GM19468 (cell line): ENCODE data around the gene CAND2.

Source experiments
- ATAC-seq: cut with Tn5 transposase; IDR thresholded peaks from one replicate; pipeline ENCODE4 v1.9.1; 2021; ENCODE audit warnings: mild to moderate bottlenecking, moderate library complexity, moderate number of reproducible peaks; ENCODE audit not compliant: unreplicated experiment; ENCODE audit errors: extremely low read depth

CAND2 gene

DNA sequence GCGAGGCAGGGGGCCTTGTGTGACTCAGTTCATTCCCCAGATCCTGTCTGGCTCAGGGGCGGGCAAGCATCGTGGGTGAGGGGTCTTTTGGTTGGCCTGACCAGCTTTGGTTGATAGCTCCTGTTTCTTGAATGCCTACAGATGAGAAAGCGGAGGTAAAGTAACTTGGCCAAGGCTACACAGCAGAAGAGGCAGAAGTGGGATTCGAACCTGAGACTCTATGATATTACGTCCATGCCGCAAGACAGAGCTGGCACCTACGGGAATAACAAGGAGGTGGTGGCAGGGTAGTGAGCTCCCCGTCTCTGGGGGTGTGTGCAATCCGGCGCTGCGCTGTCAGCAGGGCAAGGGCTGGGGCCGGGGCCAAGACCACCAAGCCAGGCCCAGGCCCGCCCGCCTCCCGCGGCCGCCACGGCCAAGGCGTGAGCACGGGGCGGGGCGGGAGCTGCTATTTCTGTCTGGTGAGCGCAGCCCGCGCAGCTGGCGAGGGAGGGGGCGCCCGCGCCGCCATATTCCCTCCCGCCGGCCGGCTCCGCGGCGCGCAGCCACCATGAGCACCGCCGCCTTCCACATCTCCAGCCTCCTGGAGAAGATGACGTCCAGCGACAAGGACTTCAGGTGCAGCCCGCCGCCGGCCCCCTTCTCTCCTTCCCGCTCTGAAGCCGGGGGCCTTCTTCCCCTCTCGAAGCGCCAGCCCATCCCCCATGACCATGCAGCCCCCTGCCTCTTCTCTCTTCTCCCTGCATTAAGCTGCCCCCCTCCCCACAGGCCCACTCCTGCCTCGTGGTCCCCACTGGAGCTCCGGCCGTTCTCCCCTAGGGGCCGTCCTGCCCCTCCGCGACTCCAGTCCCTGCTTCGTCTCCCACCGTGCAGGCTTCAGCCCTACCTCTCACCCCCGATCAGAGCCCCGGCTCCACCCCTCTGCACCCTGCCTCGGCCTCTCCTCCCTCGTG, at the start of gene CAND2:
CAND2 (plus strand) TSS at position 510 of the 953 bp plus-strand sequence; CDS start at position 551, 41 bp downstream.
- no peak for ATAC-seq

DNA sequence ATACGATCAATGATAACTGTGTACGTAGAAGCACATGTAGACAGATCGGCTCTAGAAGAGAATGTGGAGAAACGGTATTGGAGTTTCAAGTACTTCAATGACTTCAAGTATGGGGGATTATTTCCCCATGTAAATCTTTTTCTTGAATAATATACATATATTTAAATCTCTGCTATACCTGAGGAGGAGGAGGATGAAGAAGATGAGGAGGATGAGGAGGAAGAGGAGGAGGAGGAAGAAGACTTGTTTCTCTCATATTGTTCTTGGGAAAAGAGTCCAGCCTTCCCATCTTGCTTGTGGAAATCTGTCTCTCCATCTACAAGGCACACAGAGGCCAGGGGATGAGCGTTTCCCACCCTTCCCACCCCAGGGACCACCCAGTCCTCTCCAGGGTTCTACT, 48.0 kb upstream of the CAND2 start:
- no peak for ATAC-seq

DNA sequence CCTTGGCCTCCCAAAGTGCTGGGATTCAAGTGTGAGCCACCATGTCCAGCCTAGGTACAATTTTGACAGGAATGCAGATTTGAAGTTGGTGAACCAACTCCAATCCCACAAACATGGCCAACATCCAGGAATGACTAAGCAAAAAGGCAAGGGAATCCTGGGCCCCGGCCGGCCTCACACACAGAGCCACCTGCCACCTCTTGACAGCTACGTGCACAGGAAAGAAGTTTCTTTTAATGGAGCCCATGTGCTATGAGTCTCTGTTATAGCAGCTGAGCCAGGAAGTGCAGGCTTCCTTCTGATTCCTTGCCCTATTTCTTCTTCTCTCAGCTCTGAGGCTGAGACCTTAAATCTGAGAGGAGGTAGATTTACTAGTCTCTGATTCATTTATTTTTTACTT, 46.3 kb upstream of the CAND2 start:
- ATAC-seq = no peak

DNA sequence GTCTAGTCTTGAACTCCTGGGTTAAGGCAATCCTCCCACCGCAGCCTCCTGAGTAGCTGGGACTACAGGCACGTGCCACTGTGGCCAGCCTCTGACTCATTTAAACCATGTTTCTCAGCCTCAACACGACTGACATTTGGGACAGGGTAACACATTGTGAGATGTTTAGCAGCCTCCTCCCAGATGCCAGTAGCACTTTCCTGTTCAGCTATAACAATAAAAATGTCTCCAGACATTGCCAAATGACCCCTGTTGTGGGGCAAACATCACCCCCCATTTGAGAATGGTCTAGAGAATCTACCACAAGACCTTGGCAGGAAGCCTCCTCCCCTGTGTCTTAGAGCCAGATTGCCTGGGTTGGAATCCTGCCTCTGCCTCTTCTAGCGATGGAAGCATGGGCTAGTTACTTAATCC, 45.8 kb upstream of the CAND2 start:
- no peak for ATAC-seq

DNA sequence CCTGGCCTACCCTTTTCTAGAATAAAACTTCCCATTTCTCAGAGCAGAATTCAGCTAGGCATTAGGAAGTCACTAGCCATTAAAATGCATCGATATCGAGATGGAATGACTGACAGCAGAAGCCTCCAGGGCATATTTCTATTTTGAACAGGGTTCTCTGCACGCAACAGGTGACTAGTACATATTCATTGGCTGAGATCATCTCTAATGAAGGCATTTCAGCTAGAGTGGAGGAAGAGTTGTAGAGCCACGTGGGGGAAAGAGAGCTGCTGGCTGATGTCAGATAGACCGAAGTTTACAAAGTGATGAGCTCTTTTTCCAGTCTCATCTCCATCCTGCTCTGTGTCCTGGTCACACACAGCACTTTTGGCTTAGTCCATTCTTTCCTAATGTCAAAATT, 44.9 kb upstream of the CAND2 start:
- ATAC-seq = no peak

DNA sequence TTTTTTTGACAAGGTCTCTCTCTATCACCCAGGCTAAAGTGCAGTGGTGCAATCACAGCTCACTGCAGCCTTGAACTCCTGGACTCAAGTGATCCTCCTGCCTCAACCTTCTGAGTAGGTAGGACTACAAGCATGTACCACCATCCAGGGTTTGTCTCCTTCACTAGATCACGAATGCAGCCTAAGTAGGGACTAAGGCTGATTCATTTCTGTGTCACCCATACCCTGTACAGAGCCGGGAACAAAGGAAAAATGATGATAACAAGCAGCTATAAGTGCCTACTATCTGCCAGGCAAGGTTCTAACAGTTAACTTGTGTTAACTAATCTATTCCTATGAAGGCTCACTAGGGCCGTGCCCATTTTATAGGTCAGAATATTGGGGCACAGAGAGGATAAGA, 44.4 kb upstream of the CAND2 start:
- ATAC-seq = no peak

DNA sequence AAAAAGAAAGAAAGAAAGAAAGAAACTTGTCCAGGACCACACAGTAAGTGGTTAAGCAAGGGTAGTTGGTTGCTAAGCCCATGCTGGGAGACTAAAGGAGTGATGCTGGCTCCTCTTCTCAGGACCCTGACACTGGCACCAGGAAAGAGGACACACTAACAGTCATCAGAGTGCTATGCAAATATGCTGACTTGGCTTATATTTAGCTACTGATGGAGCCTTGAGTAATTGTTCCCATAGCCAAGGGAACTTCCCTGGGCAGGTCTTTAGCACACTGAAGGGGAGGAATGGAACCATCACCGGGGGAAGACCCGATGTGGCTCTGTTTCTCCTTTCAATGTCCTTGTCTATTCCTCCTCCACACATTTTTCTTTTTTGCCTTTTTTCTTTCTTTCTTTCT, 43.7 kb upstream of the CAND2 start:
- ATAC-seq = no peak

DNA sequence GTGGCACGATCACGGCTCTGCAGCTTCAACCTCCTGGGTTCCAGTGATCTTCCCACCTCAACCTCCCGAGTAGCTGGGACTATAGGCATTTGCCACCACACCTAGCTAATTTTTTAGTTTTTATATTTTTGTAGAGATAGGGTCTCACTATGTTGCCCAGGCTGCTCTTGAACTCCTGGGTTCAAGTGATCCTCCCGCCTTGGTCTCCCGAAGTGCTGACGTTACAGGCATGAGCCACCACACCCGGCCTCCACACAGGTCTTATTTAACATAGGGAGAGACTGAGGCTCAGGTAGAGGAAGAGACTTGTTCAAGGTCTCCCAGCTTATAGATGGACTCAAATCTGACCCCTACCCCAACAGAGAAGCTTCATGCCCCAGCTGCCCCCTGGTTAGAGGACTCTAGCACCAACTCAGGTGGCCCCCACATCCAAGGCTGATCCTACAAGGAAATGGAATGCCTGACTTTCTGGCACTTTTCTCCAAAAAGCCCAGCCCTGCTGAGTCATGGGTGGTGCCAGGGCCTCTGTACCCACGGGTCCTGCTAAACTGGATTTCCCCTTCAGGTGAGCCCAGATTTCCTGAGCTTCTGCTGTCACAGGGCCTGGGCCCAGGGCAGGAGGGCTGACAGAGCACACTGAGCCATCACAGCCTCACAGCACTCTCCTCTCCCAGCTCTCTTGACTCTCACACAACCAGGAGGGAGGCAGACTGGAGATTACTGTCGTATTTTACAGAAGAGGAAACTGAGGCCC, 43.0 kb upstream of the CAND2 start:
- no peak for ATAC-seq

DNA sequence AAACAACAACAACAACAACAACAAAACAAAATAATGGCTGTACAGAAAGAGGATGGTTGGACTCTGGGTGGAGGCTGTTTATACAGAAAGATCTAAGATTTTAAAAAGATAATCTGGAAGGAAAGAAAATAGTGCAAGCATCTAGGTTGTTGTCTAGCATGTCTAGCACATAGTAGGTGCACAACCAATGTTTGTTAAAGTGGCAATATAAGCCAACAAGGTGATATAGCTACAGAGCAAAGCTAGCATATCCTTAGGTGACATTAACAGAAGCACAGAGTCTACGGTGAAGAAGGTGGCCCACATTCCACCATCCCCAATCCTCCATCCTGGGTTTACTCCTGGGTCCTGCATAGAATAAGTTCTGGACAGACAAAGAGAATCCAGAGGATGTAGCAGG, 42.2 kb upstream of the CAND2 start:
- no peak for ATAC-seq

DNA sequence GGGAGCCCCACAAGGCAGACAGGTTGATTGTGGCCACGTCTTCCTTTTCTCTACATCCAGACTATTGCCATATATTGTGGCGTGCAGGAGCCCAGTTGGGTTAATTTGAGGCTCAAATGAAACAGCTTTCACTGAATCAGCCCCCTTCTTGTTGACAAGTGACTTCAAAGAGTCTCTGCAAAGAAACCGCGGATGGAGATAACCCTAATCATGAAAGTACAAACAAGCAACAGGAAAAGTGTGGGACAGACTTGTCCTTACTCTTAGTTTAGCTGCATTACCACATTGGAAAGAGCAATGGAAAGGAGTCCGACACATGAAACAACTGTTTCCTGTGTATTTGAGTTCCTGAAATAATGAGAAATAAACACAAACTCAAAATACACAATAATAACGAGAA, 40.7 kb upstream of the CAND2 start:
- no peak for ATAC-seq

DNA sequence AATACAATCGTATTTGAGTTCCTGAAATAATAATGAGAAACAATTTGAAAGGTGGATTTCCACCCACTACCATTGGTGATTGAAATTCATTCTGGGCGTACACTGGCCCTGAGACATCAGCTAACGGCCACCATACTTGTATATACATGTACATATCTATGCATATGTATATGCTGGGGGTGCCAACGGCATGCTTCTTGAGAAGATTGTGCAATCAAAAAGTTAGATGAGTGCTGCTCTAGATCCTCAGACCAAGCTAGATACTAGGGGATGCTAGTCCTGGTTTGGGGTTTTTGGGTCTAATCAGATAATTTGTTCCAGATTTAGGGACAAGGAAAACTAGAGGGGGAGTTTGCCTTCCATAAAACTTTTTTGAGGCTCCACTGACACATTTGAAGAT, 40.3 kb upstream of the CAND2 start:
- no peak for ATAC-seq

DNA sequence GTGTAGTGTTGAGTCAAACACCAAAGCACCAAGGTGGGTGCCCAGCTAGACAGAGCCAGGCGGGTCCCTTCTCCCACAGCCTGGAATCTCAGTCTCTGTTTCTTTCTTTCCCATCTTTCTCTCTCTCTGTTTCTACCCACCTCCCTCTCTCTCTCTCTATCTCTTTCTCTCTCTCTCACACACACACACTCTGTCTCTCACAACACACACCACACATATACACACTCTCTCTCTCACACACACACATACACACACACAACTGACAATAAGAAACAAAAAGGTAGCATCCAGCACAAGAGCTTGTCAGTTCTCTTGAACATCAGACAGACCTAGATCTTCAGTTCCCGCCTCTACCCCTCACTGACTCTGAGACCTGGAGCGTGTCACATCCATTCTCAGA, 39.8 kb upstream of the CAND2 start:
- no peak for ATAC-seq

DNA sequence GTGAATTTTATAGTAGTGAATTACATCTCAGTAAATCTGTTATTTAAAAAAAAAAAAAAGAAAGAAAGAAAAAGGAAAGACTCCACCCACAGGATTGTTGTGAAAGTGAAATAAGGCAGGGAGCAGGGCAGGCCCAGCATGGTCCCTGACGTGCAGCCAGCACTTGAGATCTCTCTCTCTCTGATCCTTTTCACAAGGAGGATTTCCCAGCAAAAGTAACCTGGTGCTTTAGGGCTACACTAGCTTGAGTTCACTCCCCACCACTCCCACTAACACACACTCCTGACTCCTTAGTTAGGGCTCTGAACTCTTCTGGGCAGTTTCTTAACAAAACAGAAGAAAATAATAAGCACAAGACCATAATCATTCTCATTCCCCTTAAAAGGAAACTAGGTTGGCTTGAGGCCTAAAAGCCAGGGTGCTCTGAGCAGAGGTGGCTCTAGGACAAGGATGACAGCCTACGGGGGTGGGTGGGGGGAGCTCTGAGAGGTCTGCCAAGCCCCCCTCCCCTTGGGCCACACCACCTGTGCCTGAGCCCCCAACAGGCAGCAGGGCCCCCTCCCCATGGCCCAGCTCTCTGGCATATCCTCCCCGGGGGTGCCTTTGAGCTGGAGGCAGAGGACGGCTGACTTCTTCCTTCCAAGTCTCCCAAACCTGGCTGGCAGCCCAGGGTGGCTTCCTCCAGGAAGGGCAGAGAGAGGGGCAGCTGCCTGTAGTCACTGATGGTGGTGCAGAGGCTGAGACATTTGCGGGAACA, 38.3 kb upstream of the CAND2 start:
- ATAC-seq = no peak

DNA sequence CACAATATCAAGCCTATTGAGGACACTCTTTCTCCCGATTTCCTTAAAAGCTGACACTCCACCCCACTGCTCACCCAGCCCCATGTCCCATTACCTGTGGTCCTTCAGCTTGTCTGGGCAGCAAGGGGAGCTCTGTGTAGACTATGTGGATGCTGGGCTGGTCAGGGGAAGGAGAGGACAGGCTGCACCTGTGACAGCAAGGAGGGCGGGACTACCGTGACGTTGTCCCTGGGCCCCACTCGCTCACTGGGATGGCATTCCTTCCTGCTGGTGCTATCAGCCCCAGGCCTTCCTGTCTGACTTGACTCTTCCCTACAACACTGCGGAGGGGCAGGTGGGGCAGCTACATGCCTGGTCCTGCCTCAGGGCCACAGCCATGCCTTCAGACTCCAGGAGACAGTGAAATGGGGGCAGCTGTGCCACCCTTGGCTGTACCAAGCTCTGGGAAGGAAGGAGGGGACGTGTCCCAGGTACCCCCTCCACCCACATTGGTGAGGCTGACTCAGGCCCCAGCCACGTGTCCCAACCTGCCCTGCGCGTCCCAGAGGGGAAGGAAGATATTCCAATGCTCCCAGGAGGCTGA, 37.3 kb upstream of the CAND2 start, which contains the start of gene TMEM40:
TMEM40 (minus strand) TSS at position 163 of the 583 bp plus-strand sequence. CDS start 9,427 bp downstream, outside the sequence.
- ATAC-seq = no peak

DNA sequence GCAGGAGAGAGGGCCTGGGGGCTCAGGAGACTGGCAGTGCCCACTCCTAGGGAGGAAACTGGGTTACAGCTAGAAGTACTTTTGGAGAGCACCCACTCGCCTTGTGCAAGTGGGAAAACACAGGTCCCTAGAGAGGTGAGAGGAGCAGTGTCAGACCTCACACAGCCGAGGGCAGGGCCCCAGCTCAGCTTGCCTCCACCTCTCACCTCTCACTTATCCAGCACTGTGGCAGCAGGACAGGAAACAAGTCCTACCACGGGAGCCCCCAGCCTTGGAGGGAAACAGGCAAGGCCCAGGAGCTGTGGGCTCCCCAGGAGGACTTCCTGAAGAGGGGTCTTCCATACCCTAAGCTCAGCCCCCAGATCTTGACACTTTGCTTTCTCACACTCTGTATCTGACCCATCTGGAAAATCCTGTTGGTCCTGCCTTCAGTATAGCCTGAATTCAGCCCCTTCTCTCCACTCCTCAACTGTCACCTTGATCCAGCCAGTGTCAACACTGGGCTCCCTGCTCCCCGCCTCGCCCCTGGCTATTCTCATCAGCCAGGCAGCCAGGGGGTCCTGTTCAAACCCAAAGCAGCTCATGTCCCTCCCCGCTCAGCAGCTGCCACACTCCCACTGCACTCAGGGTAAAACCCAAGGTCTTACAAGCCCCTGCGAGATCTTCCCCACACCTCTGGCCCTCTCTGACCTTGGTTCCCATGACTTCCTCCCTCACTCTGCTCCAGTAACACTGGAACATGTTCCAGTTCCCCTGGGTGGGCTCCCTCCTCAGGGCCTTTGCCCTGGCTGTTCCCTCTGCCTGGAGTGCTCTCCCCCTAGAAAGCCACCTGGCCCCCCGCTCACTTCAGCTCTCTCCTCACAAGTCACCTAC, 36.6 kb upstream of the CAND2 start:
- no peak for ATAC-seq

DNA sequence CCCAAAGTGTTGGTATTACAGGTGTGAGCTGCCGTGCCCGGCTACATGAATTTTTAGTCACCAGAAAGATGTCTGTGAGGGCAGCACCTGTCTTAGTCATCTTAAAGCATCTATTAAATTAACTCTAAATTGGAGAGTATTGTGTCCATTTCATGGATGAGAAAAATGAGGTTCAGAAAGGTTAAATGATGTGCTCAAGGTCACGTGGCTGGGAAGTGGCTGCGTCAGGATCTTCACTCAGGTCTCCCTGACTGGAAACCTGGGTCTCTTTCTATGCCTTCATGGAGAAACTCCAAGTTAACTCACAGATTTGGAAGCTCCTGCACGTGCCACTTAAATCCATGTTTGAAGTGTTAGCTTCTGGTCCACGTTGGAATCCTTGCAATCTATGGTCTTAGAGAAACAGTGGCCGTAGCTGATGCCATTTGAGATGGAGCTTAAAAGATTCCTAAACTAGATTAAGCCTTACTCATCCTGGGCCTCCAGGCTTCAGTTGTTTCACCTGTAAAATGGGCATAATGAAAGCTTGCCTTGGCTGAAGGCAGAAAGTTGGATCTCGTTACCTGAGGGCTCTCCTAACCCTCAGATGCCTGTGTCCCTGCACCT, 32.2 kb upstream of the CAND2 start:
- no peak for ATAC-seq

DNA sequence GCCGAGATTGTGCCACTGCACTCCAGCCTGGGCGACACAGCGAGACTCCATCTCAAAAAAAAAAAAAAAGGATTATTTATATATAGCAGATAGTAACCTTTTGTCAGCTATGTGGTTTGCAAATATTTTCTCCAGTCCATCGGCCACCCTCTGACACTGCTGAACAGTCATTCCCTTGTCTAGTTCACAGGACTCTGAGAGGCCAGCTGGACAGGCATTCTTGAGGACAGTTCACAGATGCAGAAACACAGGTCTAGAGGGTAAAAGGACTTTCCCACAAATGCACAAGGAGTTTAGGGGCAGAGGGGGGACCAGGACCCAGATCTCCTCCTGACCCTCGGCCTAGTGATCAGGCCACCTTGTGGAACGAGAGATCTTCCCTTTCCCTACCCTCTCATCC, 29.9 kb upstream of the CAND2 start:
- no peak for ATAC-seq

DNA sequence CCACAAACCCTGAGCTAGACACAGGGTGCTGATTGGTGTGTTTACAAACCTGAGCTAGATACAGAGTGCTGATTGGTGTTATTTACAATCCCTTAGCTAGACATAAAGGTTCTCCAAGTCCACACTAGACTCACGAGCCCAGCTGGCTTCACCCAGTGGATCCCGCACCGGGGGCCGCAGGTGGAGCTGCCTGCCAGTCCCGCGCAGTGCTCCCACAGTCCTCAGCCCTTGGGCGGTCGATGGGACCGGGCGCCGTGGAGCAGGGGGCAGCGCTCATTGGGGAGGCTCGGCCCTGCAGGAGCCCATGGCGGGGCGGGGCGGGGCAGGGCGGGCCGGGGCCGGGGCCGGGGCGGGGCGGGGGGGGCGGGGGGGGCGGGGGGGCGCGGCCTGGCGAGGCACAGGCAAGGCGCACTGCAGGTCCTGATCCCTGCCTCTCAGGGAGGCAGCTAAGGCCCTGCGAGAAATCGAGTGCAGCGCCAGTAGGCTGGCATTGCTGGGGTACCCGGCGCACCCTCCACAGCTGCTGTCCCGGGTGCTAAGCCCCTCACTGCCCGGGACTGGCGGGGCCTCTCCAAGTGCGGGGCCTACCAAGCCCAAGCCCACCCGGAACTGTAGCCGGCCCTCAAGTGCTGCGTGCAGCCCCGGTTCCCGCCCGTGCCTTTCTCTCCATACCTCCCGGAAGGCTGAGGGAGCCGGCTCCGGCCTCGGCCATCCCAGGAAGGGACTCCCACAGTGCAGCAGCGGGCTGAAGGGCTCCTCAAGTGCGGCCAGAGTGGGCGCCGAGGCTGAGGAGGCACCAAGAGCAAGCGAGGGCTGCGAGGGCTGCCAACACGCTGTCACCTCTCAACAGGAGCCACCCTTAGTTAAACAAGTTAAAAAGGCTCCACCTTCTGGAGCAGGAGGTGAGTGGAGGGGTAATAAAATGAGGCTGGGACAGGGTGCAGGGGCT, 27.6 kb upstream of the CAND2 start:
- ATAC-seq = no peak
